ENCODE data around the gene MRPL52. TPM values are rescaled to one million over a fixed set of nuclear protein-coding genes. Genes with fewer than 3 reads are reported as not detected.

Gene MRPL52
- total and polyA plus RNA-seq, 4 experiments from 2014 or later: 58.0 to 164 (median 82.8) TPM

DNA sequence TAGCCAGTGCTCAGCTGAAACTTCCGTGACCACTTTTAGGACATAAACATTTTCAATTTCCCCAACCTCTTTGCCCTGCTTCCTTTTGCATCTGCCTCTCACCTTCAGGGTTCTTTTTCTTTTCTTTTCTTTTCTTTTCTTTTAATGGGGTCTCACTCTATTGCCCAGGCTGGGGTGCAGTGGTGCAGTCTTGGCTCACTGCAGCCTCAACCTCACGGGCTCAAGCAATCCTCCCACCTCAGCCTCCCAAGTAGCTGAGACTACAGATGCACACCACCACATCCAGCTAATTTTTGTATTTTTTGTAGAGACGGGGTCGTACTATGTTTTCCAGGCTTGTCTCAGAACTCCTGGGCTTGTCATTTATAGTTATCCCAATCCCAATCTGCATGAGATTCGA is 37.2 kb downstream of the MRPL52 start:
- Histone ChIP-seq H3K4me3 (ENCODE audit: low read length in 2 of 2) (no peak overlapping the region), H3K36me3 (ENCODE audit: insufficient read depth, low read length) (no peaks in the 10 kb centered on the region), H3K9me3 (ENCODE audit: control insufficient read depth in 1 of 2, low read length in 2 of 2) (no peaks in the 10 kb centered on the region), H3K4me1 (ENCODE audit: insufficient read depth, low read length) (peaks cover 21% of the 10 kb centered on the region), H3K27me3 (ENCODE audit: insufficient read depth, low read length) (no peaks in the 10 kb centered on the region), H3K27ac (ENCODE audit: low read depth, low read length) (no peak overlapping the region)
- Mint-ChIP-seq H3K27me3 (no peaks in the 10 kb centered on the region), H3K9me3 (no peaks in the 10 kb centered on the region), H3K4me1 (peaks cover 11 to 35% (median 19%) of the 10 kb centered on the region in 4 donors), H3K36me3 (peaks cover 0 to 3% of the 10 kb centered on the region in 2 donors), H3K4me3 (no peak overlapping the region), H3K27ac (peak overlapping the region in 3 of 7 donors; percentile 80 to 87 (median 82))
- POLR2A ChIA-PET (ENCODE audit: partially characterized antibody): interaction anchor here (0.8 kb wide), 1 partner anchor 16 kb away, joined by 4 read pairs; the partner anchor contains the start of gene REM2
- CTCF ChIA-PET (ENCODE audit: partially characterized antibody): interaction anchor here (1.1 to 19.6 kb wide), 5 partner anchors 13 to 310 kb away, joined by 3 to 403 read pairs (median 7); partner anchors contain the start of gene MRPL52
- no peak for DNase-seq
- intact Hi-C loops (cut with micrococcal nuclease): no loop called here

DNA sequence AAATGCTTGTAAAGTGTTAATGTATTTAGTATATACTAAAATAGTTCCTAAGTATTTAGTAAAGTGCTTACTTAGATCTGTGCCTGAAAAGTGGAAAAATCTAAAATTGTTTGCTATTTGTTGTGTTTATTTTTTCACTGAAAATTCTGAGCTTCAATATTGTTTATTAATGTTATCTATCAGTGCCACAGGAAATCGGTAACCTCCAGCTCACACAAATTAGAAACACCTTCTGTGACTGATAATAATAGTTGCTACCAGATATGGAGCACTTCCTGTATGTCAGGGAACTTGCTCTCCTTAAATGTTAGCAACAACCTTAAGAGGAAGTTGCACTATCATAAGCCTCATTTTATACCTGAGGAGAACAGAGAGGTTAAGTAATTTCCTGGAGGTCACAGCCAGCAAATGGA is 41.1 kb downstream of the MRPL52 start:
- Mint-ChIP-seq H3K27ac (peak overlapping the region; percentile 84 to 100 (median 99)), H3K4me1 (peaks cover 18 to 51% (median 32%) of the 10 kb centered on the region in 4 donors)
- CTCF ChIA-PET (ENCODE audit: partially characterized antibody): interaction anchor here (0.6 to 6.8 kb wide), 15 partner anchors 10 to 301 kb away, joined by 3 to 191 read pairs (median 5); partner anchors contain the start of genes PRMT5, RBM23 and REM2

DNA sequence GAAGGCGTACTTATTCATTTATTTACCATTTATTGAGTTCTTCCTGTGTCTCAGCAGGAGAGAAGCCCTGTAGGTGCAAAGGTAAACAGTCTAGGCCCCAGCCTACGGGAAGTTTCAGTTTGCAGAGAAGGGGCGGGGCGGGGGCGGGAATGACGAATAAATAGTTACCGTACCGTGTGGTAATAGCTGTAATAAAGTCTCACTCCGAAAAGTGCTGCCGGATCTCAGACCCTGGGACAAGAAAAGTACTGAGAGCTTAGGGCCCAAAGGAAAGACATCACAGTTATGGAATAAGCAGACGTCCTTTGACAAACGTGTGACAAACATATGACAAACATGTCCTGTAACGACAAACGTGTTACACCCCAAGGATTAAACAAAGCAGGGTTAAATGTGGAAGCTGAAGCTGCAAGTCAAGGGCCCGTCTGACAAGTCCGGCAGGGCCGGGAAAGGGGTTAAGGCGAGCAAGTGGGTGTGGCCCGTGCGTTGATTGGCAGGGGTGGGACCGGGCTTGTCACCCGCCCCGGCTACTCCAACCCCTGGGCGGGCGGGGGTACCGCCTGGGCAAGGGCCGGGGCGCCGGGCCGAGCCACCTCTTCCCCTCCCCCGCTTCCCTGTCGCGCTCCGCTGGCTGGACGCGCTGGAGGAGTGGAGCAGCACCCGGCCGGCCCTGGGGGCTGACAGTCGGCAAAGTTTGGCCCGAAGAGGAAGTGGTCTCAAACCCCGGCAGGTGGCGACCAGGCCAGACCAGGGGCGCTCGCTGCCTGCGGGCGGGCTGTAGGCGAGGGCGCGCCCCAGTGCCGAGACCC is 41.7 kb downstream of the MRPL52 start, which contains the start of gene LRP10:
LRP10 (plus strand) TSS at position 517 of the 809 bp plus-strand sequence. CDS start 564 bp downstream, outside the sequence.
- H3K36me3 Mint-ChIP-seq: peaks cover 19 to 30% of the 10 kb centered on the region in 2 donors
- intact Hi-C loops (cut with micrococcal nuclease): loop anchor here (1.0 to 5.0 kb wide), 12 partner anchors 13 to 299 kb away; partner anchors contain the start of genes ACIN1, AJUBA, C14orf119 and DAD1
- Histone ChIP-seq H3K4me3 (ENCODE audit: low read length in 2 of 2) (peak within 1 kb of the TSS; percentile 24 to 55), H3K4me1 (ENCODE audit: insufficient read depth, low read length) (peaks cover 48% of the 10 kb centered on the region), H3K27me3 (ENCODE audit: insufficient read depth, low read length) (no peaks in the 10 kb centered on the region), H3K9me3 (ENCODE audit: control insufficient read depth in 1 of 2, low read length in 2 of 2) (no peaks in the 10 kb centered on the region), H3K27ac (ENCODE audit: low read depth, low read length) (peak within 1 kb of the TSS; percentile 79), H3K36me3 (ENCODE audit: insufficient read depth, low read length) (peaks cover 27% of the 10 kb centered on the region)
- H3K27ac Mint-ChIP-seq: peak within 1 kb of the TSS; percentile 89 to 100 (median 99)
- DNase-seq: peak; percentile 71 to 86 (median 77)
- no peaks in the 10 kb centered on the region for H3K27me3 Mint-ChIP-seq
- POLR2A ChIA-PET (ENCODE audit: partially characterized antibody): interaction anchor here (0.8 to 9.1 kb wide), 29 partner anchors 10 to 1275 kb away, joined by 3 to 208 read pairs (median 8); partner anchors contain the start of genes ACIN1, C14orf119, DAD1 and HAUS4
- no peaks in the 10 kb centered on the region for H3K9me3 Mint-ChIP-seq
- CTCF ChIA-PET (ENCODE audit: partially characterized antibody): interaction anchor here (0.5 to 6.8 kb wide), 24 partner anchors 11 to 886 kb away, joined by 3 to 191 read pairs (median 4); partner anchors contain the start of genes OXA1L, PRMT5, RBM23 and REM2
- H3K4me1 Mint-ChIP-seq: peaks cover 20 to 51% (median 34%) of the 10 kb centered on the region in 4 donors
- H3K4me3 Mint-ChIP-seq: peak within 1 kb of the TSS; percentile 94 to 98 (median 98)

More for the DNA sequence above, 41.1 kb downstream of the MRPL52 start:
- POLR2A ChIA-PET (ENCODE audit: partially characterized antibody): interaction anchor here (0.8 to 9.1 kb wide), 24 partner anchors 9 to 1276 kb away, joined by 3 to 208 read pairs (median 12); partner anchors contain the start of genes DAD1, HAUS4, MRPL52 and OXA1L
- Mint-ChIP-seq H3K27me3 (no peaks in the 10 kb centered on the region), H3K4me3 (peak overlapping the region; percentile 94 to 98 (median 98)), H3K36me3 (peaks cover 14 to 24% of the 10 kb centered on the region in 2 donors), H3K9me3 (no peaks in the 10 kb centered on the region)
- Histone ChIP-seq H3K4me1 (ENCODE audit: insufficient read depth, low read length) (peaks cover 44% of the 10 kb centered on the region), H3K27me3 (ENCODE audit: insufficient read depth, low read length) (no peaks in the 10 kb centered on the region), H3K9me3 (ENCODE audit: control insufficient read depth in 1 of 2, low read length in 2 of 2) (no peaks in the 10 kb centered on the region), H3K4me3 (ENCODE audit: low read length in 2 of 2) (peak overlapping the region; percentile 14 to 55), H3K27ac (ENCODE audit: low read depth, low read length) (peak overlapping the region; percentile 79), H3K36me3 (ENCODE audit: insufficient read depth, low read length) (peaks cover 21% of the 10 kb centered on the region)
- peak in 1 of 5 donors; percentile 78 for DNase-seq
- intact Hi-C loops (cut with micrococcal nuclease): loop anchor here (1.0 to 5.0 kb wide), 9 partner anchors 16 to 299 kb away; partner anchors contain the start of genes ACIN1, AJUBA, C14orf119 and DAD1

DNA sequence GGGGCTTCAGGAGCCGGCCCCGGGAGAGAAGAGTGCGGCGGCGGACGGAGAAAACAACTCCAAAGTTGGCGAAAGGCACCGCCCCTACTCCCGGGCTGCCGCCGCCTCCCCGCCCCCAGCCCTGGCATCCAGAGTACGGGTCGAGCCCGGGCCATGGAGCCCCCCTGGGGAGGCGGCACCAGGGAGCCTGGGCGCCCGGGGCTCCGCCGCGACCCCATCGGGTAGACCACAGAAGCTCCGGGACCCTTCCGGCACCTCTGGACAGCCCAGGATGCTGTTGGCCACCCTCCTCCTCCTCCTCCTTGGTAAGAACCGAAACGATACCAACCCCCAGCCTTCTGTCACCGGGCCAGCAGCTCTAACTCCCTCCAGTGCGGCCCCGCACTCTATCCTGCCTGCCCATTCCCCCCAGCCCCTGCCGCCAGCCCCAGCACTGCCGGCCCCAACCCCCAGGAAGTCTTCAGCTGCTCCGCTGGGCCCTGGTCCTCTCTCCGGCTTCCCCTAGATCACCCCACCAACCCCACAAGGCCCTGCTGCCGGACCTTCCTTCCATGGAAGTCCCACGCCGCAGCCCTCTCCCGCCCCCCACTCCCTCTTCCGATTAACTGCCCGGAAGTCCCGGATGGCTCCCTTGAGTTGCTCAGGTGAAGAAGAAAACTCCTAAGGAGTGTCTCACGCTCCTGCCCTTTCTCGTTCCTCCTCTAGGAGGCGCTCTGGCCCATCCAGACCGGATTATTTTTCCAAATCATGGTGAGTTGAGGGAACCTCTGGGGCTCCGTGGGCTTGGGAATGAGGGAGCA is 42.5 kb downstream of the MRPL52 start:
- ChIA-PET POLR2A (ENCODE audit: partially characterized antibody) (interaction anchor here (0.6 to 9.1 kb wide), 26 partner anchors 8 to 348 kb away, joined by 3 to 208 read pairs (median 7); partner anchors contain the start of genes ACIN1, C14orf119, HAUS4 and MRPL52), CTCF (ENCODE audit: partially characterized antibody) (interaction anchor here (0.5 to 6.8 kb wide), 23 partner anchors 11 to 887 kb away, joined by 3 to 191 read pairs (median 4); partner anchors contain the start of genes OXA1L, PRMT5, RBM23 and REM2)
- Histone ChIP-seq H3K27me3 (ENCODE audit: insufficient read depth, low read length) (no peaks in the 10 kb centered on the region), H3K36me3 (ENCODE audit: insufficient read depth, low read length) (peaks cover 35% of the 10 kb centered on the region), H3K4me1 (ENCODE audit: insufficient read depth, low read length) (peaks cover 48% of the 10 kb centered on the region), H3K4me3 (ENCODE audit: low read length in 2 of 2) (peak overlapping the region; percentile 24 to 55), H3K27ac (ENCODE audit: low read depth, low read length) (peak overlapping the region; percentile 79), H3K9me3 (ENCODE audit: control insufficient read depth in 1 of 2, low read length in 2 of 2) (no peaks in the 10 kb centered on the region)
- no peaks in the 10 kb centered on the region for H3K27me3 Mint-ChIP-seq
- peaks cover 17 to 46% (median 33%) of the 10 kb centered on the region in 4 donors for H3K4me1 Mint-ChIP-seq
- peak overlapping the region; percentile 88 to 98 (median 97) for H3K4me3 Mint-ChIP-seq
- peaks cover 19 to 37% of the 10 kb centered on the region in 2 donors for H3K36me3 Mint-ChIP-seq
- intact Hi-C loops (cut with micrococcal nuclease): loop anchor here (1.0 to 5.0 kb wide), 6 partner anchors 14 to 300 kb away; partner anchors contain the start of genes AJUBA and DAD1
- H3K9me3 Mint-ChIP-seq: no peaks in the 10 kb centered on the region
- H3K27ac Mint-ChIP-seq: peak overlapping the region; percentile 72 to 100 (median 89)
- peak; percentile 66 to 78 (median 73) for DNase-seq

GRCh38 chr14:22872833-22873520 is 43.3 kb downstream of the MRPL52 start:
- DNase-seq: peak in 1 of 5 donors; percentile 3
- Mint-ChIP-seq H3K4me1 (peaks cover 17 to 53% (median 33%) of the 10 kb centered on the region in 4 donors), H3K36me3 (peaks cover 25 to 43% of the 10 kb centered on the region in 2 donors), H3K4me3 (peak overlapping the region; percentile 84 to 98 (median 92)), H3K27ac (peak overlapping the region; percentile 72 to 98 (median 89)), H3K9me3 (no peaks in the 10 kb centered on the region), H3K27me3 (no peaks in the 10 kb centered on the region)
- Histone ChIP-seq H3K27ac (ENCODE audit: low read depth, low read length) (peak overlapping the region; percentile 79), H3K27me3 (ENCODE audit: insufficient read depth, low read length) (no peaks in the 10 kb centered on the region), H3K4me3 (ENCODE audit: low read length in 2 of 2) (peak overlapping the region; percentile 13 to 55), H3K36me3 (ENCODE audit: insufficient read depth, low read length) (peaks cover 42% of the 10 kb centered on the region), H3K9me3 (ENCODE audit: control insufficient read depth in 1 of 2, low read length in 2 of 2) (no peaks in the 10 kb centered on the region), H3K4me1 (ENCODE audit: insufficient read depth, low read length) (peaks cover 48% of the 10 kb centered on the region)
- CTCF ChIA-PET (ENCODE audit: partially characterized antibody): interaction anchor here (0.7 to 6.8 kb wide), 21 partner anchors 12 to 316 kb away, joined by 3 to 191 read pairs (median 5); partner anchors contain the start of genes HAUS4, PRMT5, RBM23 and REM2
- POLR2A ChIA-PET (ENCODE audit: partially characterized antibody): interaction anchor here (0.6 to 9.1 kb wide), 19 partner anchors 9 to 339 kb away, joined by 3 to 208 read pairs (median 6); partner anchors contain the start of genes ACIN1, C14orf119, HAUS4 and MRPL52
- intact Hi-C loops (cut with micrococcal nuclease): loop anchor here (1.0 to 5.0 kb wide), 6 partner anchors 15 to 301 kb away; partner anchors contain the start of genes AJUBA and DAD1

All from CD4-positive, alpha-beta memory T cell (primary cell).